Endothelial cell of umbilical vein (primary cell): Measurements from ENCODE around the gene SYN1. TPM values are rescaled to one million over a fixed set of nuclear protein-coding genes. Genes with fewer than 3 reads are reported as not detected.

Experiments
- BruUV-seq: library from RNA; stranded (reverse); fragments of 400-500 nt; replicated peaks from 2 replicates; lab custom pipeline; 2021; lab: Mats Ljungman, UMichigan
- CTCF ChIA-PET: fragments of 300-600, 350-600 bp; sonication (Branson Sonifier 250); formaldehyde crosslinking; loops from one replicate; lab custom pipeline; 2021; ENCODE audit warnings: antibody characterized with exemption, inconsistent platforms; lab: Charles Lee
- POLR2A ChIA-PET: fragments of 300-600, 350-600 bp; sonication (Branson Sonifier 250); formaldehyde crosslinking; loops from one replicate; lab custom pipeline; 2021; ENCODE audit warnings: antibody characterized with exemption, inconsistent platforms; lab: Charles Lee
- DNase-seq: peaks from one replicate; pipeline ENCODE4 v3.0.0-alpha.2; 2011; ENCODE audit warnings: low read depth, low spot score
- FAIRE-seq: peaks from 2 replicates; lab custom pipeline; 2011; peaks lifted over from hg19 to GRCh38; lab: Jason Lieb, UNC
- H2AFZ ChIP-seq: 2 replicates; pipeline ENCODE4 v1.6.0; 2012; ENCODE audit warnings: low read depth, low read length, control low read depth, inconsistent platforms
- H3K27ac ChIP-seq: 2 replicates; pipeline ENCODE4 v1.5.1; 2011; ENCODE audit warnings: low read depth, mild to moderate bottlenecking, control low read depth, low read length, moderate library complexity; ENCODE audit not compliant: insufficient read depth
- H3K27me3 ChIP-seq, 2 experiments: 2 replicates each; pipeline versions ENCODE4 v1.6.0 to v1.6.1; 2011; ENCODE audit warnings: low read length in 2 of 2, mixed read lengths in 1 of 2; ENCODE audit not compliant: control insufficient read depth in 2 of 2, insufficient read depth in 2 of 2
- H3K36me3 ChIP-seq, 2 experiments: 2 replicates in 1 of 2; 3 replicates in 1 of 2; pipeline ENCODE4 v1.5.1; 2011; ENCODE audit warnings: low read length in 2 of 2, mild to moderate bottlenecking in 1 of 2, moderate library complexity in 1 of 2; ENCODE audit not compliant: control insufficient read depth in 2 of 2, insufficient read depth in 2 of 2; ENCODE audit errors: extremely low read depth in 1 of 2
- H3K4me1 ChIP-seq: 3 replicates; pipeline ENCODE4 v1.5.1; 2011; ENCODE audit warnings: mild to moderate bottlenecking, low read length; ENCODE audit not compliant: control insufficient read depth, insufficient read depth; ENCODE audit errors: extremely low read depth
- H3K4me2 ChIP-seq: 2 replicates; pipeline ENCODE4 v1.6.1; 2011; ENCODE audit warnings: low read length, control low read depth, mixed read lengths; ENCODE audit not compliant: insufficient read depth
- H3K4me3 ChIP-seq, 3 experiments: fragments of 200-600 bp in 1 of 3; sonication (generic), shearing (Covaris generic) in 1 of 3; replicated peaks in 1 of 3; 2 replicates each; pipeline ENCODE4 v1.5.1; 2011 to 2016; ENCODE audit warnings: control low read depth in 3 of 3, low read length in 3 of 3, mild to moderate bottlenecking in 2 of 3, inconsistent platforms in 1 of 3, low read depth in 1 of 3, moderate library complexity in 1 of 3; ENCODE audit not compliant: insufficient read depth in 1 of 3
- H3K79me2 ChIP-seq: 2 replicates; pipeline ENCODE4 v1.6.0; 2012; ENCODE audit warnings: low read length, inconsistent platforms; ENCODE audit not compliant: control insufficient read depth, insufficient read depth
- H3K9ac ChIP-seq: replicated peaks from 2 replicates; pipeline ENCODE3; 2011; ENCODE audit warnings: low read length, control low read depth; ENCODE audit not compliant: insufficient read depth; ENCODE audit errors: extremely low read depth
- H3K9me1 ChIP-seq: replicated peaks from 3 replicates; pipeline ENCODE4 v1.6.0; 2011; ENCODE audit warnings: mild to moderate bottlenecking, low read length; ENCODE audit not compliant: control insufficient read depth, insufficient read depth; ENCODE audit errors: extremely low read depth
- H3K9me3 ChIP-seq: replicated peaks from 2 replicates; pipeline ENCODE4 v1.5.1; 2012; ENCODE audit warnings: low read length, inconsistent platforms; ENCODE audit not compliant: control insufficient read depth, insufficient read depth
- H4K20me1 ChIP-seq: replicated peaks from 2 replicates; pipeline ENCODE3; 2011; ENCODE audit warnings: mild to moderate bottlenecking, low read length; ENCODE audit not compliant: control insufficient read depth, insufficient read depth; ENCODE audit errors: extremely low read depth
- FOS ChIP-seq: IDR thresholded peaks from 2 replicates; pipeline ENCODE4 v1.6.1; 2011; ENCODE audit warnings: mild to moderate bottlenecking, low read length, moderate library complexity, borderline replicate concordance; ENCODE audit not compliant: insufficient read depth
- GATA2 ChIP-seq: IDR thresholded peaks from 2 replicates; pipeline ENCODE4 v1.7.0; 2011; ENCODE audit warnings: low read depth, mild to moderate bottlenecking, moderate library complexity, mixed read lengths, low read length; ENCODE audit not compliant: insufficient read length, insufficient read depth
- JUN ChIP-seq: IDR thresholded peaks from 2 replicates; pipeline ENCODE4 v1.6.1; 2011; ENCODE audit warnings: borderline replicate concordance, low read depth; ENCODE audit not compliant: insufficient read length, insufficient read depth
- dilution Hi-C: fragments of 300-500 bp; cut with MboI; formaldehyde crosslinking; loops from one replicate; pipeline ENCODE4 v1.15.0; 2019; ENCODE audit warnings: low sequenced_read_pairs; ENCODE audit not compliant: extremely low pct_ligation_motif_present
- intact Hi-C: fragments of 100-400 bp; cut with micrococcal nuclease; formaldehyde crosslinking; loops from one replicate; pipeline ENCODE4 v1.10.0; 2022
- polyA plus RNA-seq, 4 experiments: library from polyadenylated mRNA; depleted of rRNA in 3 of 4; stranded (reverse) in 3 of 4; unstranded in 1 of 4; fragments of >200 nt; gene quantifications; 2 replicates each; pipeline versions ENCODE4 v1.2.1 to v1.2.3, GENCODE V29; 2011 to 2012; ENCODE audit warnings: missing spikeins in 1 of 4
- total RNA-seq: library from RNA; stranded (reverse); gene quantifications from 2 replicates; pipeline ENCODE4 v1.2.3, GENCODE V29; 2021
- TF ChIP-seq, protein P1 (sequence below), 2 donors: IDR thresholded peaks; 1 replicate in 1 of 2; 2 replicates in 1 of 2; pipeline ENCODE4 v1.5.1; 2011; ENCODE audit warnings: low read length in 2 of 2, mild to moderate bottlenecking in 2 of 2, moderate library complexity in 2 of 2, control low read depth in 1 of 2, inconsistent platforms in 1 of 2, low read depth in 1 of 2; ENCODE audit not compliant: insufficient read depth in 1 of 2; ENCODE audit errors: extremely low read depth in 1 of 2
- TF ChIP-seq, protein P2 (sequence below): IDR thresholded peaks from 2 replicates; pipeline ENCODE4 v1.6.1; 2011; ENCODE audit not compliant: insufficient read depth, insufficient read length

The SYN1 gene
- total and polyA plus RNA-seq, 2 donors (not counting 3 experiments of a cell fraction or from before 2014, with no cell fraction given): not detected

DNA sequence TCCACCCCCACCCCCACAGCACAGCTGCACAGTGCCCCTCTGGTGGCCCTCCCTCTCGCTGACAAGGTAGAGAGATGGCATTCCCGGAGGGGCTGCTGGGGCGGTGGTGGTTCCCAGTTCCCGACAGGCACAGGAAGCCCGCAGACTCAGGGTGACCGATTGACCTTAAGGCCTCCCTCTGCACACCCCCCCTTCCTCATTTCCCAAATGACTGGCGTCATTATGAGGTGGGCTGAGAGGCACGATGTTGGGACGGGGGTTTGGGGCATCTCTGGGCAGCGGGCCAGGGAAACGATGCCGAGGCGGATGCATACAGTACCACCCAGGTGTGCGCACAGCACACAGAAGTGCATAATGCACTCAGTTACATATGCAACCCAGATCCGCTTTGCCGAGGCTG, 41.0 kb downstream of the SYN1 start:
- Histone ChIP-seq H3K4me2 (no peak overlapping the region), H3K27ac (no peak overlapping the region), H3K9me3 (no peaks in the 10 kb centered on the region), H3K9ac (no peak overlapping the region), H3K9me1 (no peaks in the 10 kb centered on the region), H2AFZ (no peak overlapping the region), H3K36me3 (no peaks in the 10 kb centered on the region), H4K20me1 (no peaks in the 10 kb centered on the region), H3K4me1 (peaks cover 15% of the 10 kb centered on the region), H3K4me3 (no peak overlapping the region), H3K79me2 (peaks cover 3% of the 10 kb centered on the region), H3K27me3 (no peaks in the 10 kb centered on the region)
- DNase-seq (no peak), FAIRE-seq (no peak)
- CTCF ChIA-PET: interaction anchor here (2.0 kb wide), 1 partner anchor 10 kb away, joined by 4 read pairs; no protein-coding TSS in a partner anchor
- intact Hi-C loops (no loop called here), dilution Hi-C loops (no loop called here)
- TF ChIP-seq, protein P1, sequence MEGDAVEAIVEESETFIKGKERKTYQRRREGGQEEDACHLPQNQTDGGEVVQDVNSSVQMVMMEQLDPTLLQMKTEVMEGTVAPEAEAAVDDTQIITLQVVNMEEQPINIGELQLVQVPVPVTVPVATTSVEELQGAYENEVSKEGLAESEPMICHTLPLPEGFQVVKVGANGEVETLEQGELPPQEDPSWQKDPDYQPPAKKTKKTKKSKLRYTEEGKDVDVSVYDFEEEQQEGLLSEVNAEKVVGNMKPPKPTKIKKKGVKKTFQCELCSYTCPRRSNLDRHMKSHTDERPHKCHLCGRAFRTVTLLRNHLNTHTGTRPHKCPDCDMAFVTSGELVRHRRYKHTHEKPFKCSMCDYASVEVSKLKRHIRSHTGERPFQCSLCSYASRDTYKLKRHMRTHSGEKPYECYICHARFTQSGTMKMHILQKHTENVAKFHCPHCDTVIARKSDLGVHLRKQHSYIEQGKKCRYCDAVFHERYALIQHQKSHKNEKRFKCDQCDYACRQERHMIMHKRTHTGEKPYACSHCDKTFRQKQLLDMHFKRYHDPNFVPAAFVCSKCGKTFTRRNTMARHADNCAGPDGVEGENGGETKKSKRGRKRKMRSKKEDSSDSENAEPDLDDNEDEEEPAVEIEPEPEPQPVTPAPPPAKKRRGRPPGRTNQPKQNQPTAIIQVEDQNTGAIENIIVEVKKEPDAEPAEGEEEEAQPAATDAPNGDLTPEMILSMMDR (IDR thresholded peaks at IDR 0.05; ENCODE audit: extremely low read depth in 1 of 2, insufficient read depth in 1 of 2, low read depth in 1 of 2, low read length in 2 of 2): no peak
- TF ChIP-seq GATA2 (no peak), FOS (no peak), JUN (no peak)
- TF ChIP-seq, protein P2, sequence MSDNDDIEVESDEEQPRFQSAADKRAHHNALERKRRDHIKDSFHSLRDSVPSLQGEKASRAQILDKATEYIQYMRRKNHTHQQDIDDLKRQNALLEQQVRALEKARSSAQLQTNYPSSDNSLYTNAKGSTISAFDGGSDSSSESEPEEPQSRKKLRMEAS: no peak
- BruUV-seq: no TSS peak
- POLR2A ChIA-PET: interaction anchor here (0.6 kb wide), 1 partner anchor 144 kb away, joined by 6 read pairs; no protein-coding TSS in a partner anchor
